ENCODE data around the gene LRIT3. TPM values are rescaled to one million over a fixed set of nuclear protein-coding genes. Genes with fewer than 3 reads are reported as not detected.

The LRIT3 gene
- total and polyA plus RNA-seq, 2 donors (not counting 3 experiments of a cell fraction or from before 2014, with no cell fraction given), result 0.06 to 0.13 TPM

DNA sequence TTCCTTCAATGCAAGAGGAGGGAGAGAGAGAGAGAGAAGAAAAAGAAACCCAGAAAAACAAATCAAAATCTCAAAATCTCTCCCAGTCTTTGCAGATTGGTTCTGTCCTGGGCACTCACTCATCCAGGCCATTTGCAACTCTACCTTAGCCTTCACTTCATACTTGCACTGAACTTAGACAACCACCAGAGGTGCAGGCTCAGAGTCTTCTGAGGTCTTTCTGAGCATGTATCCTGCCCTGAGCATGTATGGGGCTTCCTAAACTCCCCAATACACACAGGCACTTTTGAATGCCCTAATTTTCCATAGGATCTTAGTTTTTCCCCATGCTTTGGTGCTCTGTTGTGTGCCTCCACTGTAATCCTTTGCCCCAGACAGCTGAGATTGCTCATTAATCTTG lies 49.0 kb upstream of the LRIT3 start:
- H3K9ac ChIP-seq (replicated peaks; ENCODE audit: extremely low read depth, insufficient read depth, low read length), result no peak overlapping the region
- no peak for TF ChIP-seq GATA2 (IDR thresholded peaks at IDR 0.05; ENCODE audit: insufficient read depth, insufficient read length, low read depth, low read length)
- TF ChIP-seq, protein P1, sequence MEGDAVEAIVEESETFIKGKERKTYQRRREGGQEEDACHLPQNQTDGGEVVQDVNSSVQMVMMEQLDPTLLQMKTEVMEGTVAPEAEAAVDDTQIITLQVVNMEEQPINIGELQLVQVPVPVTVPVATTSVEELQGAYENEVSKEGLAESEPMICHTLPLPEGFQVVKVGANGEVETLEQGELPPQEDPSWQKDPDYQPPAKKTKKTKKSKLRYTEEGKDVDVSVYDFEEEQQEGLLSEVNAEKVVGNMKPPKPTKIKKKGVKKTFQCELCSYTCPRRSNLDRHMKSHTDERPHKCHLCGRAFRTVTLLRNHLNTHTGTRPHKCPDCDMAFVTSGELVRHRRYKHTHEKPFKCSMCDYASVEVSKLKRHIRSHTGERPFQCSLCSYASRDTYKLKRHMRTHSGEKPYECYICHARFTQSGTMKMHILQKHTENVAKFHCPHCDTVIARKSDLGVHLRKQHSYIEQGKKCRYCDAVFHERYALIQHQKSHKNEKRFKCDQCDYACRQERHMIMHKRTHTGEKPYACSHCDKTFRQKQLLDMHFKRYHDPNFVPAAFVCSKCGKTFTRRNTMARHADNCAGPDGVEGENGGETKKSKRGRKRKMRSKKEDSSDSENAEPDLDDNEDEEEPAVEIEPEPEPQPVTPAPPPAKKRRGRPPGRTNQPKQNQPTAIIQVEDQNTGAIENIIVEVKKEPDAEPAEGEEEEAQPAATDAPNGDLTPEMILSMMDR (IDR thresholded peaks at IDR 0.05; ENCODE audit: extremely low read depth in 1 of 2, insufficient read depth in 1 of 2, low read depth in 1 of 2, low read length in 2 of 2), result no peak
- TF ChIP-seq MYC (IDR thresholded peaks at IDR 0.05; ENCODE audit: low read depth, low read length), result no peak
- no peak for TF ChIP-seq FOS (IDR thresholded peaks at IDR 0.05; ENCODE audit: borderline replicate concordance, insufficient read depth, low read length)
- no peak for TF ChIP-seq JUN (IDR thresholded peaks at IDR 0.05; ENCODE audit: borderline replicate concordance, insufficient read depth, insufficient read length, low read depth)
- no peak for TF ChIP-seq POLR2A (IDR thresholded peaks at IDR 0.05; ENCODE audit: low read depth, low read length)
- TF ChIP-seq EZH2 (IDR thresholded peaks at IDR 0.05; ENCODE audit: borderline replicate concordance, low read depth, low read length, severe bottlenecking), result no peak
- TF ChIP-seq POLR2AphosphoS5 (IDR thresholded peaks at IDR 0.05; ENCODE audit: insufficient read depth, low read depth, low read length), result no peak
- TF ChIP-seq, protein P2, sequence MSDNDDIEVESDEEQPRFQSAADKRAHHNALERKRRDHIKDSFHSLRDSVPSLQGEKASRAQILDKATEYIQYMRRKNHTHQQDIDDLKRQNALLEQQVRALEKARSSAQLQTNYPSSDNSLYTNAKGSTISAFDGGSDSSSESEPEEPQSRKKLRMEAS (IDR thresholded peaks at IDR 0.05; ENCODE audit: insufficient read depth, insufficient read length), result no peak
- peaks cover 12% of the 10 kb centered on the region for H3K4me1 ChIP-seq (ENCODE audit: control insufficient read depth, extremely low read depth, insufficient read depth, low read length)
- H3K4me2 ChIP-seq (ENCODE audit: insufficient read depth, low read length), result no peak overlapping the region
- no peaks in the 10 kb centered on the region for H3K36me3 ChIP-seq (ENCODE audit: control insufficient read depth in 2 of 2, extremely low read depth in 1 of 2, insufficient read depth in 2 of 2, low read length in 2 of 2)
- no peak overlapping the region for H3K27ac ChIP-seq (ENCODE audit: insufficient read depth, low read depth, low read length)
- no peaks in the 10 kb centered on the region for H3K9me1 ChIP-seq (replicated peaks; ENCODE audit: control insufficient read depth, extremely low read depth, insufficient read depth, low read length)
- ChIA-PET POLR2A (no interaction called here), CTCF (interaction anchor here (1.1 kb wide), 1 partner anchor 366 kb away, joined by 3 read pairs; no protein-coding TSS in a partner anchor)
- H3K9me3 ChIP-seq (replicated peaks; ENCODE audit: control insufficient read depth, insufficient read depth, low read length), result no peaks in the 10 kb centered on the region
- no peak for FAIRE-seq
- dilution Hi-C loops (cut with MboI; ENCODE audit: extremely low pct_ligation_motif_present, low sequenced_read_pairs), result no loop called here
- BruUV-seq (replicated peaks), result no TSS peak
- H3K79me2 ChIP-seq (ENCODE audit: control insufficient read depth, insufficient read depth, low read length), result no peaks in the 10 kb centered on the region
- H4K20me1 ChIP-seq (replicated peaks; ENCODE audit: control insufficient read depth, extremely low read depth, insufficient read depth, low read length), result no peaks in the 10 kb centered on the region
- DNase-seq (ENCODE audit: low read depth, low spot score), result no peak
- H3K27me3 ChIP-seq (ENCODE audit: control insufficient read depth in 2 of 2, insufficient read depth in 2 of 2, low read length in 2 of 2), result no peaks in the 10 kb centered on the region
- intact Hi-C loops (cut with micrococcal nuclease), result no loop called here
- no peak overlapping the region for H2AFZ ChIP-seq (ENCODE audit: low read depth, low read length)
- H3K4me3 ChIP-seq (replicated peaks in 1 of 3; ENCODE audit: insufficient read depth in 1 of 3, low read depth in 1 of 3, low read length in 3 of 3), result no peak overlapping the region
